Cardiac fibroblast (primary cell): Measurements from ENCODE around the gene CATSPERD.

ENCODE experiments used
- DNase-seq, 2 donors: peaks; one replicate each; pipeline versions ENCODE4 v3.0.0 to v3.0.0-alpha.2; 2010; ENCODE audit warnings: low read depth in 2 of 2
- H3K4me3 ChIP-seq, 2 donors: replicated peaks in 1 of 2; 1 replicate in 1 of 2; 2 replicates in 1 of 2; pipeline ENCODE4 v1.5.1; 2011; ENCODE audit warnings: low read depth in 2 of 2, low read length in 2 of 2, mild to moderate bottlenecking in 2 of 2, moderate library complexity in 1 of 2
- CTCF ChIP-seq: IDR thresholded peaks from one replicate; pipeline ENCODE4 v1.5.1; 2011; ENCODE audit warnings: low read depth, mild to moderate bottlenecking, low read length, inconsistent platforms

Gene CATSPERD

GRCh38 chr19:5713228-5713627 lies 7.2 kb upstream of the CATSPERD start:
- H3K4me3 ChIP-seq: no peak overlapping the region
- no peak for TF ChIP-seq CTCF
- DNase-seq: no peak

- no peak for TF ChIP-seq CTCF
- no peak overlapping the region for H3K4me3 ChIP-seq
- DNase-seq: no peak
Observed at GRCh38 chr19:5714816-5715215, 5.6 kb upstream of the CATSPERD start.

- DNase-seq: no peak
- H3K4me3 ChIP-seq: no peak overlapping the region
- no peak for TF ChIP-seq CTCF
Observed at GRCh38 chr19:5717215-5717935, 3.1 kb upstream of the CATSPERD start.

- peak in 1 of 2 donors; percentile 69 for DNase-seq
Observed at GRCh38 chr19:5718037-5718578, 2.3 kb upstream of the CATSPERD start.

GRCh38 chr19:5718579-5719273 lies 1.7 kb upstream of the CATSPERD start:
- H3K4me3 ChIP-seq: peak overlapping the region; percentile 93 to 96
- peak; percentile 77 to 89 for DNase-seq
- no peak for TF ChIP-seq CTCF

More at GRCh38 chr19:5718037-5718578, 2.3 kb upstream of the CATSPERD start:
- TF ChIP-seq CTCF: no peak
- peak overlapping the region; percentile 93 to 96 for H3K4me3 ChIP-seq

GRCh38 chr19:5719274-5719960 lies 1.0 kb upstream of the CATSPERD start:
- TF ChIP-seq CTCF: no peak
- peak in 1 of 2 donors; percentile 26 for DNase-seq
- H3K4me3 ChIP-seq: peak overlapping the region; percentile 93 to 96
